ENCODE data around the gene PRKD2.
"Not testable (repeated sequence)": the region's sequence is repeated elsewhere in the genome, so short reads cannot be mapped to it uniquely, and the experiment has no call there.

PRKD2 gene

DNA sequence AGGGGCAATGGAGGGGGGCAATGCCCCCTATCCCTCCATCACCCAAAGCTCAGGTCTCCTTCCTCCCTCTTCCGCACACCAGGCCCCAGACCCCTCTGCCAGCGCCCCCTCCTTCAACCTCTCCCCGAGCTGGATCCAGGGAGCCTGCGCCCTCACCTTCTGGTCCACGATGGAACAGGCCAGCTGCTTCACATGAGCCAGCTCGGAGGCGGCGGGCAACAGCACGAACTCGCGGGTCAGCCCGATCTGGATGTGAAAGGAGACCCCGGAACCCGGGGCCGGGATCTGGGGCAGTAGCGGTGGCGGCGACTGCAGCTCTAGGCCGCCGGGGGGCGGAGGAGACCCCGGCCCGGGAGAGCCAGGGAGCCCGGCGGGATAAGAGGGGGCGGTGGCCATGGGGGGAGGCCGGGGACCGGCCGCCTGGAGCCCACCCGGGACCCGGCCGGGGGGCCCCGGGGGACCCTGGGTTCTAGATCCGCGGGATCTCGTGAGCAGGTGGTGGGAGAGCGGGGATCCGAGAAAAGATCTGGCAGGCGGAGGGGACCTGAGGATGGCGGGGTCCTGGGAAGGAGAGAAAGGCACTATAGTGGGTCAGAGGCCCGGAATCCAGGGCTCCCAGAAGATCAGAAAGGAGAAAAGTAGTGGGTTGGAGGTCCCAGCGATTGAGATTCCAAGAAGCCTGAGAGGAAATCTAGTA, 791 bp downstream of the PRKD2 start:
- Histone ChIP-seq H3K4me3 (ENCODE audit: low read depth in 1 of 2, low read length in 1 of 2) (peak overlapping the region; percentile 94 to 95), H3K4me1 (ENCODE audit: control insufficient read depth in 1 of 2, insufficient read depth in 1 of 2, low read depth in 1 of 2, low read length in 1 of 2) (peaks cover 48 to 57% of the 10 kb centered on the region in 2 experiments), H3K9me3 (no peaks in the 10 kb centered on the region), H3K36me3 (peaks cover 30% of the 10 kb centered on the region), H3K27me3 (no peaks in the 10 kb centered on the region), H3K27ac (peak overlapping the region; percentile 92)
- no peak for TF ChIP-seq CTCF (IDR thresholded peaks at IDR 0.05)

GRCh38 chr19:46715620-46715974, 1.3 kb downstream of the PRKD2 start:
- Histone ChIP-seq H3K4me1 (ENCODE audit: control insufficient read depth in 1 of 2, insufficient read depth in 1 of 2, low read depth in 1 of 2, low read length in 1 of 2) (peaks cover 48 to 57% of the 10 kb centered on the region in 2 experiments), H3K27me3 (no peaks in the 10 kb centered on the region), H3K4me3 (ENCODE audit: low read depth in 1 of 2, low read length in 1 of 2) (peak overlapping the region; percentile 94 to 95), H3K36me3 (peaks cover 30% of the 10 kb centered on the region), H3K27ac (peak overlapping the region; percentile 92), H3K9me3 (no peaks in the 10 kb centered on the region)
- TF ChIP-seq CTCF (IDR thresholded peaks at IDR 0.05), result no peak

DNA sequence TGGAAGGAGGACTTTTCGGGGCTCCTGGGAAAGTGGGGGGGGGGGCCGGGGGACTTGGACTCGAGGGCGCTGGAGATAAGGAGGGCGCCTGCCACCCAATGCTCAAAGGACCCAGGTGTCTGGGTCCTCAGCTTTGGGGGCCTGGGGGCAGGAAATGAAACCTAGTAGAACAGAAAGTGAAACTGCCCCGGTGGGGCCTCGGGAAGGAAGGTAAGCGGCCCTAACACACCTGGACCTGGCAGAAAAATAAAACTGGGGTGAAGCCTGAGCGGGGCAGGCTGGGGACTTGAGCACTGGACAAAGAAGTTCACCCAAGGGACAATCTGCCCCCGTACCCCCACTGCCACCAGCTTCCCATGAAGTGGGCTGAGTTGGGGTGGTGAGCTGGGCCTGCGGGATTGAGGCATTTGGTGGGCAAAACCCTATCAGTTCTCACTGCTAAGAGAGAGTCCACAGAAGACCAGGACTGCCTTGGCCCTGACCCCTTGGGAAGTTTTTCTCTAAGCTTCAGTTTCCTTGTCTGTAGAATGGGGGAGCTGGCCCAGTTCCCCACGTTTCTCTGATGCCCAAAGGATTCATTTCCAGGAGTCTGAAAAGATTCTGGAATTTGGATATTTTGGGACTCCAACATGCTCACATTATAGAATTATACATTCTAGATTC, 2.3 kb downstream of the PRKD2 start:
- peak; percentile 6 for TF ChIP-seq CTCF (IDR thresholded peaks at IDR 0.05)
- Histone ChIP-seq H3K36me3 (peaks cover 30% of the 10 kb centered on the region), H3K27me3 (no peaks in the 10 kb centered on the region), H3K9me3 (no peaks in the 10 kb centered on the region), H3K27ac (peak overlapping the region; percentile 92), H3K4me1 (ENCODE audit: control insufficient read depth in 1 of 2, insufficient read depth in 1 of 2, low read depth in 1 of 2, low read length in 1 of 2) (peaks cover 43 to 51% of the 10 kb centered on the region in 2 experiments), H3K4me3 (ENCODE audit: low read depth in 1 of 2, low read length in 1 of 2) (peak overlapping the region; percentile 94 to 95)

DNA sequence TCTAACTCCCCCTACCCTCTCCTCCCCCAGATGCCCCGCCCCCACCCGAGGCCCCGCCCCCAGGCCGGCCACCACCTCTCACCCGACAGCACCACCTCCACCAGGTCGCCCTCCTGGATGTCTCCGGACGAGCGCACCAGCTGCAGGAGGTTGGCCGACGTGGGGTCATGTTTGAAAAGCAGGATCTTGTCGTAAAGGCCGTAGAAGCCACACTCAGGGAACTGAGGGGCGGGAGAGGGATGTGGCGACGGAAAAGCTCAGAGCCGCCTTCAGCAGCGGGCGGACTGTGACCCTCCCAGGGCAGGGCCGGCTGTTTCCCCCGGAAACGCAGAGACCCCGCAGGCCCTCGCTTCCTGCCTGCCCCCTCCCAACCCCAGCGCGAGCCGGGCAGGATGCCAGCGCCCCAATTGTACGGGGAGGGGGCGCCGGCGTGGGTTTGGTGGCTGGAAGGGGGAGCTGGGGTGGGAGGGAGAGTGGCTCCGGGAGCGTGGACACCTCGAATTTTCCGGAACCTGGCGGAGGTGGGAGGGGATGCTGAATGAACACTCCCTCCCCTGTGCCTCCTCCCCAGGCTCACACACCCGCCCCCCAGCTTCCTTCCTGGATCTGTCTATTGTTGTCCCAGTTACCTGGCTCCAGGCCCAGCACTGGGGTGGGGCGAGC, 3.0 kb downstream of the PRKD2 start:
- Histone ChIP-seq H3K27me3 (no peaks in the 10 kb centered on the region), H3K4me1 (ENCODE audit: control insufficient read depth in 1 of 2, insufficient read depth in 1 of 2, low read depth in 1 of 2, low read length in 1 of 2) (peaks cover 36 to 45% of the 10 kb centered on the region in 2 experiments), H3K27ac (peak overlapping the region; percentile 92), H3K4me3 (ENCODE audit: low read depth in 1 of 2, low read length in 1 of 2) (peak overlapping the region; percentile 94 to 95), H3K9me3 (no peaks in the 10 kb centered on the region), H3K36me3 (peaks cover 31% of the 10 kb centered on the region)
- peak; percentile 5 for TF ChIP-seq CTCF (IDR thresholded peaks at IDR 0.05)

- H3K4me3 ChIP-seq (ENCODE audit: low read depth in 1 of 2, low read length in 1 of 2); H3K27ac ChIP-seq; H3K27me3 ChIP-seq; H3K9me3 ChIP-seq: not testable (repeated sequence)
- Histone ChIP-seq H3K4me1 (ENCODE audit: control insufficient read depth in 1 of 2, insufficient read depth in 1 of 2, low read depth in 1 of 2, low read length in 1 of 2) (peaks cover 26 to 34% of the 10 kb centered on the region in 2 experiments), H3K36me3 (peaks cover 37% of the 10 kb centered on the region)
These were observed 4.1 kb downstream of the PRKD2 start for GRCh38 chr19:46712768-46713338.

All from neutrophil (primary cell).